ENCODE data around the gene VMO1.

The VMO1 gene

GRCh38 chr17:4751932-4752331, 34.2 kb downstream of the VMO1 start:
- DNase-seq: no peak

- no peak for DNase-seq
Measured at GRCh38 chr17:4750606-4751005, 35.6 kb downstream of the VMO1 start.

GRCh38 chr17:4748686-4749085, 37.5 kb downstream of the VMO1 start:
- no peak for DNase-seq

- no peak for DNase-seq
Measured at GRCh38 chr17:4747847-4748246, 38.3 kb downstream of the VMO1 start.

GRCh38 chr17:4744999-4745969, 40.9 kb downstream of the VMO1 start:
- DNase-seq: no peak

- DNase-seq: no peak
Measured at GRCh38 chr17:4743898-4744297, 42.3 kb downstream of the VMO1 start.

- no peak for DNase-seq
Measured at GRCh38 chr17:4743216-4743615, 42.9 kb downstream of the VMO1 start.

- DNase-seq: no peak
Measured at GRCh38 chr17:4742629-4743028, 43.5 kb downstream of the VMO1 start.

GRCh38 chr17:4742133-4742532, 44.0 kb downstream of the VMO1 start:
- no peak for DNase-seq

GRCh38 chr17:4741544-4741943, 44.6 kb downstream of the VMO1 start:
- DNase-seq: no peak

- DNase-seq: no peak
Measured at GRCh38 chr17:4740584-4740983, 45.6 kb downstream of the VMO1 start.

GRCh38 chr17:4740025-4740351, 46.2 kb downstream of the VMO1 start:
- DNase-seq: no peak

- peak; percentile 45 to 63 for DNase-seq
Measured at GRCh38 chr17:4739122-4740024, 46.8 kb downstream of the VMO1 start, which contains the start of the genes CXCL16 and ZMYND15. TSS of gene CXCL16 (minus strand) at chr17:4739928. CDS start at chr17:4739339, 589 bp downstream. TSS of gene ZMYND15 (plus strand) at chr17:4739833. CDS start at chr17:4740549, 716 bp downstream.

- peak in 1 of 2 experiments; percentile 7 for DNase-seq
Measured at GRCh38 chr17:4738136-4739121, 47.7 kb downstream of the VMO1 start.

- DNase-seq: no peak
Measured at GRCh38 chr17:4735876-4736651, 50.1 kb downstream of the VMO1 start.
